Amniotic epithelial cell (primary cell): Measurements from ENCODE around the gene TST.
"Not testable (repeated sequence)": the region's sequence is repeated elsewhere in the genome, so short reads cannot be mapped to it uniquely, and the experiment has no call there.

Source experiments
- DNase-seq: peaks from one replicate; pipeline ENCODE4 v3.0.0-alpha.2; 2010; ENCODE audit warnings: low read depth

TST gene

GRCh38 chr22:37014415-37014806 is 4.8 kb downstream of the TST start:
- no peak for DNase-seq

GRCh38 chr22:37012956-37013355 is 6.3 kb downstream of the TST start:
- DNase-seq, result no peak

DNA sequence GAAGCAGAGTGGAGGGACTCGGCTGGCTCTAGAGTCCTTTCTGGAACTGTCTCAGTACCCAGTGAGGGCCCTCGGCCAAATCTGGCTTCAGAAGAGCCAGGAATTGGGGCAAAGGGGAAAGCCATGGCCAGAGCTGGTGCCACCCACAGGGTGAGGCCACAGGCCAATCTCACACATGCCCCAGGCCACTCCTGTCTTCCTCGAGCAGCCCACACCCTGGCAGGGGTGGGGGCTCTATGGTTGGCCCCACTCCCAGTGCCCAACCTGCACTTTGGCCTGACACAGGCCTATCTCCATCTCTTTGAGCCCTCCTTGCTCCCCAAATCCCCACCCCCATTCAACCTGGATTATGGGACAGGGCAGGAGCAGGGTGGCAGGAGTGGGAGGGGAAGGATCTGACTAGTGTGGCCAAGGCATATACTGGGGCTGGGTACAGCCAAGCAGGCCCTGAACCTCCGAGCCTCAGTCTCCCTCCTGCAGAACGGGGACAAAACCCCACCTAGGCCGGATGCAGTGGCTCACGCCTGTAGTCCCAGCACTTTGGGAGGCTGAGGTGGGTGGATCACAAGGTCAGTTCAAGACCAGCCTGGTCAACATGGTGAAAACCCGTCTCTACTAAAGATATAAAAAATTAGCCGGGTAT is 6.9 kb downstream of the TST start:
- DNase-seq, result no peak

- DNase-seq, result no peak
Observed at GRCh38 chr22:37011472-37011871, 7.8 kb downstream of the TST start.

DNA sequence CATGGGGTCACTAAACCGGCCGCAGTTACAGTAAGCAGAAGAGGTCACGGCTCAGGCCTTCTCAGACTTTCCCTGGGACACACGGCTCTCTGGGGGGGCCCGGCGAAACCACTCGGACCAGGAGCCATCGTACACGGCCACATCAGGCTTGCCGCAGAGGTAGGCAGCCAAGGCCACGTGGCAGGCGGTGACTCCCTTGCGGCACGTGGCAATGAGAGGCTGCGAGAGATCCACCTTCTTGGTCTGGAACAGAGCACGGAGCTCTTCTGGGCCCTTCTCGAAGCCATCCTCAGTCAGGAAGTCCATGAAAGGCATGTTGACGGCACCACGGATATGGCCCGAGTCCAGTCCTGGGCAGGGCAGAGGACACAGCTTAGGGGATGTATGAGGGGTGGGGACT is 8.3 kb downstream of the TST start:
- DNase-seq, result no peak

- no peak for DNase-seq
Observed at GRCh38 chr22:37010174-37010573, 9.1 kb downstream of the TST start.

- no peak for DNase-seq
Observed at GRCh38 chr22:37009490-37009889, 9.8 kb downstream of the TST start.

- no peak for DNase-seq
Observed at GRCh38 chr22:37008365-37008764, 10.9 kb downstream of the TST start.

DNA sequence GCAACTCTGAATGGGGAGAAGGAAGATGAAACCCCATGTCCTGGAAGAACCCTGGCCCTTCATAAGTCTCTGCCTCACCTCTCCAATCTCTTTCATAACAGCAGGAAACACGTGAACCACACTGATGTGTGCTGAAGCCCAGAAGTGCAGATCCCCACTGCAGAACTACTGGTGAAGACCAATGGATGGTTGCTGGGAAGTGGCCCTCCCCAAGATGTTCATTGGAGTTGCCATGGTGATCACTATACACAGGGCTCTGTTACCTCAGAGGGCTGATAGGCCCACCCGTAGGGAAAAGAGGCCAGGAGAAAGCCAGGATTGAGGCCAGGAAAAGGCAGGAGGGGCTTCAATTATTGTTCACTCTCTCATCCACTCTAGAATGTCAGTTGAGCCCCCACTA is 11.6 kb downstream of the TST start:
- DNase-seq, result no peak

DNA sequence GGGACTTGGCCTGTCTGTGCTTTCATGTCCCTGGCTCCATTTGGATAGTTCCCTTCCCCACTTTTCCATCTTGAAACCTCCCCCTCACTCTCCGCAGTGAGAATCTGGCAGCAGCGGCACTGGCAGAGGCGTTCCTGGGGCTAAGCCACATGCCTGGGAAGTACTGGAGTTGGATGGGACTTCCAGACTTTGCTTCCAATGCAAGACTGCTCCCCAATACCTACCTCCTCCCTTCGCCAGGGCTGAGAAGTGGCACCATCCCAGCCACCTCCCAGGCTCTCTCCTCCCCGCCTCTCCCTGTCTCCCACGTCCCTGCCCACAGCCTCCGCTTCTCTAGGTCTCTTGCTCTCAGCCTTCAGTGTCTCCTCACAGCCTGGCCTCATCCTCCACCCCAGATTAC is 16.6 kb downstream of the TST start:
- DNase-seq, result no peak

- no peak for DNase-seq
Observed at GRCh38 chr22:37001826-37002225, 17.4 kb downstream of the TST start.

DNA sequence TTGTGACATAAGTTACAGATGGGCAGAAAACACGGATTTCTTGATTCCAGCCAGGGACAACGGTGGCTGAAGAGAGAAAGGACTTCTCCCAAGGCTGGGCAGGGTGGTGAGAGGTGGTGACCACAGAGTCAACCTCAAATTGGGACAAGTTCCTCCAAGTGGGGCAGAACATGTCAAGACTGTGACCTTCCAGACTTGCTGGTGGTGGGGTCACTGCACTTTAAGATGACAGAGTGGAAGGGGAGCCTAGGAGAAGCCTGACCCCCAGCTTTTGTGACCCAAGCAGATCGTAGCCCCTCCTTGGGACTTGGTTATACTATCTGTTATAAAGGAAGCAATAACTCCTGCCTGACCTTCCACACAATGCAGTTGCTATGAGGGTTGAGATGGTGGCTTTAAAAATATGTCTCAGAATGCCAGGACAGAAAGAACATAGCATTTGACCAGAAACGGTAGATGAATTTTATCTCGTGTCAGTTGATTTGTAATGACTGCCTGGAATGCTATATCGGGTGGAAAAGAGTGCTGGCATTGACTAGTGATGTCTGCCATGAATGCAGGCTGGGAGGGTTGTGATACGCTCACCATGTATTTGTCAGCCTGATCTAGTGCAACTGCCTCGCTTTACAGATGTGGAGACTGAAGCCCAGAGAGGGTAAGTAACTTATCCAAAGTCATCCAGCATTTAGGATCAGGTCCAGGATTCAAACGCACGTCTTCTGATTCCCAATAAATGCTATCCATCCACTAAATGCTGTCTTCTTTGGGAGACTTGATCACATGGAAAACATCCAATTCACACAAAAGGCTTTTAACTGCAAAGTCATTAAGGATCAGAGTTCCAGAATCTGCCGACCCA is 18.3 kb downstream of the TST start:
- no peak for DNase-seq

DNA sequence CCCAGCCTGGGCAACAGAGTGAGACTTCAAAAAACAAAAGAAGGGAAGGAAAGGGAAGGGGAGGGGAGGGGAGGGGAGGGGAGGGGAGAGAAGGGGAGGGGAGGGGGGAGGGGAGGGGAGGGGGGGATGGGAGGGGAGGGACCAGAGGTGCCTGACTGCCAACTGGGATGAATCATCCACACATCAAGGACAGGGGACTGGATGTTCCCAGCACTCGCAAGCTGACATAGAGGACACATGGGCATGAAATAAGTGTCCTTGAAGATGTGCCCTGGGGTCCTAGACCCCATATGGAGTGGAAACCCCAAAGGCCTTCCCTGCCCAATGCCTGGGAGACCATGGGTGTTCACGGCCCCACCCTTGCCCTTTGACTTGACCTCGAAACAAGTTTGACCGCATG is 19.8 kb downstream of the TST start:
- no peak for DNase-seq

GRCh38 chr22:36998620-36999351 is 20.5 kb downstream of the TST start:
- DNase-seq, result peak; percentile 51

DNA sequence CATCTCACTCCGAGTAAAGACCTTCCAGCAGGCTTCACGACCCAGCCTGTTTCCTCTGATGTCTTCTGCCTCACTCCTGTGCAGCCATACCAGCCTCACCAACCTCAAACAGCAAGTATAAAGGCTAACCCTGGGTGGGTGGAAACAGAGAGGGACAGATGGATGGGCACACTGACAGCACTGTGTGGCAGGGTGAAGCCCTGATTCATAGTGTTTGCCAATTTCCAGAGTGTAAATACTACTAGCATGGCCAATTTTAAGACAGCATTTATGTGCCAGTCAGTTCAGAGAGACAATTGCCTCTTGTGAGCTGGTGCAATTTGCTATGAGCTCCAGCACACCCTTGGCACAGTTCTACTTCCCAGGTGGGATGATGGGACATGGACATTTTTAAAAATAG is 21.5 kb downstream of the TST start:
- no peak for DNase-seq

DNA sequence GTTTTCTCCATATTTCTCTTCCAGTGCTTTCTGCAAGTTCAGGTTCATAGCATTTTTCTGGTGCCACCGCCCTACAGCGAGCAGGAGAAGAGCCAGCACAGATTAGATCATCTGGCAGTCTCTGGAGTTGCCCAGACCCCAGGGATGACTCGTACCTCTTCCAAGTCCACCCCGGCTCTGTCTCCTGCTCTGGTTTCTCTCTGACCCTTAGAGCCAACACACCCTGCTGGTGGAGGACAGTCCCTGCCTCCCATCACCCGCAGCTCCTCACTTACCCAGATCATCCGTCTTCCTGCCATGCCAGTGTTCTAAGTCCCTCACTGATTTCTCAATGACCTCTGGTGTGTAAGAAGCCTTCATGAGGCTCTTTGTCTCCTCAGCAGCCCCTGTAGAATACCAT is 28.0 kb downstream of the TST start:
- DNase-seq, result peak; percentile 24

- no peak for DNase-seq
Observed at GRCh38 chr22:36990457-36990856, 28.8 kb downstream of the TST start.

DNA sequence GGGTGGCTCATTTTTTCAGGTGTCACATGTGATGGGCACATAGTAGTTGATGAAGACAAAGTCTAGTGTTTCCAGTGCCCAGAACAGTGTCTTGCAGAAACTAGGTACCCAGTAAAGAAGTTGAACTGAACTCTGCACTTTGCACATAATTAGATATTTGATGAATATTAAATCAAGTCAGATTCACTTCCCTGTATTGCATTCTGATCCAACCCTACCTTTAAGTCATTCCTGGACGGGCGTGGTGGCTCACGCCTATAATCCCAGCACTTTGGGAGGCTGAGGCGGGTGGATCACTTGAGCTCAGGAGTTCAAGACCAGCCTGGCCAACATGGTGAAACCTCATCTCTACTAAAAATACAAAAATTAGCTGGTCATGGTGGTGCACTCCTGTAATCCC is 30.2 kb downstream of the TST start:
- DNase-seq, result not testable (repeated sequence)

DNA sequence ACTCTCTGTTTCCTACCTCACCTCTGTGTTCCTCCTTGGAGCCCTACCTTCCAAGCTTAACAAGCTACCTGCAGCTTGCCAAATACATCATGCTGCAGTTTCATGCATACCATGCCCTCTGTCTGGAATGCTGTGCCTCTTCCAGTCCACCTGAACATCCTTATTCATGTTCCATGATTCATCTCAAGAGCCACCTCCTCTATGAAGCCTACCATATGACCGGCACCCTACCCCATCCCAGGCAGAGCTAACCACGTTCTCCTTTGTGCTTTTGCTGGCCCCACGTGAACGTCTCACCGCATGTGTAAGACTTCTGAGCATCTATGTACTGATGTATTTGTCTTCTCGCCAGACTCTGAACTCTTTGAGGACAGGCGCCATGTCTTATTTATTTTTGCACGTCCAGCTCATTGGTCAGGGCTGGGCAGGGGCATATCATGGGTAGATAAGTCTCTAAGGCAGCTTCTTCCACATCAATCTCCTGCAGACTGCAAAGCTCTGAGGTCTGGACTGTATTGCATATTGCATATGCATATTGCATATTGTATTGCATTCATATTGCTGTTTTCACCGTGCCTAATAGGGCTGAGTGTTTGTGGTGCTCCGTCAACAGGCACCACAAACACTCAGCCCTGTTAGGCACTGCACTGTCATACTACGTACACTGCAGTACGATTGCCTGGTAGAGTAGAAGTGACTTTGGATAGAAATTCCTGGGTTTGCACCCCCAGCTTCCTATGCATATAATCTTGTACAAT is 31.0 kb downstream of the TST start:
- DNase-seq, result no peak

DNA sequence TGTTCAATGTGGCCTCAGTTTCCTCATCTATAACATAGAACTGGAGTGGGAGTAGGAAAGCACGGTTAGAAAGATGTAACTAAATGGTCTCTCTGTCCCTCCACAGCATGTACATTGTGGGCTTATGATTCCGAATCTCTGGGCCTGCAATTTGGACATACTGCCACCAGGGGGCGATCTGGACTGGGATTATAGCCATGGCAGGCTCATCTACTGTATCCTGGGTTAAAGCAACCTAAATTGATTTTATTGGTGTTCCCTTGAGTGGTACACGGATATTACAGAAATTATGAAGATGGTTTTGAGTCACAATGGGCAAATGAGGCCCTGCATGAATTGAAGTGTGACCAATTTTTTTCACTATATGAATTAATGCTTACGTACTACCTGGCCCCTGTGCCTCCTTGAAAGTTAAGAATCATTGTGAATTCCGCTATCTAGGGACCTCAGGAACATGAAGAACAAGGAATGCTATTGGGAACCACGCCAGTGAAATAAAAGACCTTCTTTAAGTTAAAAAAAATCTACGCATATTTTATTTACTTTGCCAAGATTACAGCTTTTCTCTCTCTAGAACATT is 32.9 kb downstream of the TST start:
- DNase-seq, result no peak

- DNase-seq, result no peak
Observed at GRCh38 chr22:36985211-36985889, 33.9 kb downstream of the TST start.
